ENCODE results near the gene RHOH.

The RHOH gene

DNA sequence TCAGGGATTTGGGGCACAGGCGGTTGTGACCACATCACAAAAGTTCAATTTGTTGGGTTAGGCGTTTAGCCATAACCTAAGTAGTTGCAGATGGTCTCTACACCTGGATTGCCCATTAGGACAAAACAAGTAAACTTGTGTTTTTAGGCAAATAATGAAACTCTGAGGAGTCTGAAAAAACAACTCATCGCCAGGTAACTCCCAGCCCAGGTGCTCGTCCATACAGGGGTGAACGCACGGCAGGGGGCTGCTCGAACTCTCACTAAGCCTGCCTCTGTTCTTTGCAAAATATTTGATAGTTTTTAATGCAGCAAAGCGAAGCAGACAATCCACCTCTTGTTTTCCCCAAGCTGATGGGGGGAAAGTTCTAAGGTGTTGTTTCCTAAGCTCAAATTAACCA is 559 bp upstream of the RHOH start:
- Histone ChIP-seq H3K4me1 (ENCODE audit: control insufficient read depth, insufficient read depth, low read length) (peaks cover 71% of the 10 kb centered on the region), H3K9me3 (ENCODE audit: control insufficient read depth, insufficient read depth, low read length) (no peaks in the 10 kb centered on the region), H3K27ac (ENCODE audit: low read depth, low read length) (peak overlapping the region; percentile 74), H3K9ac (ENCODE audit: low read depth, low read length) (peak overlapping the region; percentile 45; the same call in 1 of the 2 replicates), H3K27me3 (ENCODE audit: control insufficient read depth, insufficient read depth, low read length) (no peaks in the 10 kb centered on the region), H3K4me3 (ENCODE audit: low read depth, low read length) (peak overlapping the region; percentile 28; the same call in 1 of the 2 replicates), H3K36me3 (ENCODE audit: control insufficient read depth, insufficient read depth, low read length) (no peaks in the 10 kb centered on the region)

DNA sequence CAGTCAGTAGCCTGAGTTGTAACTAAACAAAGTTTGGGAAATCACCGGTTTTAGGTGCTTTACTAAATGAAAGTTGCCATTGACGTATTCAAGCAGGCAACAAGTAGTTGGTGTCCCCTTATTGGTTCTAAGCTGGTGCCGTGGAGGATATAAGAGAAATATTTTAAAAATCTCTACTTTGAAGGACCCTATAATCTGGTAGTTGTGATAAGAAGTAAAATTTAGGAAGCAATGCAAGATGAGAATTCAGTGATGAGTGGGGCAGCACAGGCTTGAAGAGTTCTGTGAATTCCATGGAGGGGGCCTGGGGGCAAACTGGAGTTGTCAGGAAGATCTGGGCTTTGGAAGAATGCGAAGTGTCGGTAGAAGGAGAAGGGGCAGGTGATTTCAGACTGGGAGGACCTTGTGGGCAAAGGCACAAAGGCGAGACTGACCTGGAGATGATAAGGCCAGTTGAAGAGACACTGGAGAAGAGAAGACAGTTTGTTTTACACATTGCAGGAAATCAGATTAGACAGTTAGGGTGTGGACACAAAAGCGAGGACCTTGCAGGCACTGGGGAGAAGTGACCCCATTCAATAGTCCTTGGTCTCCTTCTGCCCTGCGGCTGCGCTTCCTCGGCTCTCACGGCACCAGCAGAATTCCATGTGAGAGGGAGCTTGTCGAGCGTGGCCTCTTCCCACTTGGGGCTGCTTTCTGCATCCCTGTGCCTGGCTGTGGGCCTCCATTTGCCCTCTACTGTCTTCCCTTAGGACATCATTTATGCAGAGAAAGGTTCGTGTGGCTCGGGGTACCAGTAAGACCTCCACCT is 1.3 kb downstream of the RHOH start:
- no peak overlapping the region for H3K9ac ChIP-seq (ENCODE audit: low read depth, low read length)

DNA sequence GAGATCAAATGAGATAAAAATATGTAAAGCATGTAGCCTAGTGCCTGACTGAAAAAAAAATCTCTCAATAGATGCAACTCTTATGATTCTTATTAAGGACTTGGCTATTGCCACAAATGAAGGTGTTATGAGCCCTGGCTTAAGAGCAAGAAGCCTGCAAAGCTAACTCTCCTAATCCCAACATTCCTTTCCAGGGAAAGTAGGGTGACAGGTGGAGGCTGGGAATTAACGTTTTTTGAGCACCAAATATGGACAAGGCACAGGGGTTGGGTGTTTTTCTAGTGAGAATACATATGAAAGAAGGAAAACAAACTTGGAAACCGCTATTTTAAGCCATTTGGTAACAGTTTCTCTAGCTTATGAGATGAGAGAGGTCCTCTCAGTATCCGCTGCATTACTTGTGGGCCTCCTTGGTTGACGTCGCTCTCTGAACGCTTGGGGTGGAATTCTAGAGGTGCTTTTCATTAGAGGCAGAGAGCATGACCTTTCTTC is 2.4 kb downstream of the RHOH start:
- peaks cover 47% of the 10 kb centered on the region for H3K4me1 ChIP-seq (ENCODE audit: control insufficient read depth, insufficient read depth, low read length)
- no peak overlapping the region for H3K9ac ChIP-seq (ENCODE audit: low read depth, low read length)
- H3K27me3 ChIP-seq (ENCODE audit: control insufficient read depth, insufficient read depth, low read length), result no peaks in the 10 kb centered on the region
- H3K9me3 ChIP-seq (ENCODE audit: control insufficient read depth, insufficient read depth, low read length), result no peaks in the 10 kb centered on the region
- no peak overlapping the region for H3K4me3 ChIP-seq (ENCODE audit: low read depth, low read length)
- no peak overlapping the region for H3K27ac ChIP-seq (ENCODE audit: low read depth, low read length)
- no peaks in the 10 kb centered on the region for H3K36me3 ChIP-seq (ENCODE audit: control insufficient read depth, insufficient read depth, low read length)

More for the DNA sequence above, 1.3 kb downstream of the RHOH start:
- no peaks in the 10 kb centered on the region for H3K9me3 ChIP-seq (ENCODE audit: control insufficient read depth, insufficient read depth, low read length)
- H3K4me3 ChIP-seq (ENCODE audit: low read depth, low read length), result no peak overlapping the region; the same call in 1 of the 2 replicates
- no peaks in the 10 kb centered on the region for H3K27me3 ChIP-seq (ENCODE audit: control insufficient read depth, insufficient read depth, low read length)
- H3K27ac ChIP-seq (ENCODE audit: low read depth, low read length), result no peak overlapping the region
- H3K36me3 ChIP-seq (ENCODE audit: control insufficient read depth, insufficient read depth, low read length), result no peaks in the 10 kb centered on the region
- peaks cover 53% of the 10 kb centered on the region for H3K4me1 ChIP-seq (ENCODE audit: control insufficient read depth, insufficient read depth, low read length)

DNA sequence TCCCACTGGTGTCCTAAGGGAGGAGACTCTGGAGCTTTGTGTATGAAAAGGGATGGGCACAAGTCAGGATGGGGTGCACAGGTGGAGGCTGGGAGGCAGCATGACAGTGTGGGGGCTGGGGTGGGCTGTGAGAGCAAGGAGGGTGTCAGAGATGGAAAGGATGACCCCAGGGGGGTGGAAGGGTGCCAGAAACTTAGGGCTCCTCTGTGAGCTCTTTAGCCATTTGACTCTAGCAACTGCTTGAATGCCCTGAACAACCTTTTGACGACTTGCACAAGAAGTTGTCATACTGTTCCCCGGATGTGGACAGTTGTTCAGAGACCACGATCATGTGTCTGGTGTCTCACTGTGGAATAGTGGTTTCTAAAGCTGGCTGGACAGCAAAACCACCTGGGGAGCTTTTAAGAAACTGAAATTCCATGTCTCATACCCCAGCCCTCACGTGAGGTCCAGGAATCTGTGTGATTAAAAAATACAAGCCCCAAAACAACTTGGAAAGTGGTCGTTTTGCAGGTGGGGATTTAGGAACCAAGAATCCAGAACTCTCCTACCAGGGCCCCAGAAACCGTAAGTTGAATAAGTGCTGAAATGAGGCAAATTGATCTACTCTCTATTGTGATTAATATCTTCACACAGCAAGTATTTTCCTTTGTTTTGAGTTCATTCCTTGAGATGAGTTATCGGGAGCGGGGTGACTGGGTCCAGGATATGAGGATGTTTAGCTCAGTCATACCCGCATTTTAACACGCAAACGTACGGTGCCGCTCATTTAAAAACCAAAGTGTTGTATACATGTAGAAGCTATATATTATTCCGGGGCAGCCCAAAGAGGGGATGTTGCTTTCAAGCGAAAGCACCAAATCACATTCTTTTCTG is 3.4 kb downstream of the RHOH start:
- H3K27me3 ChIP-seq (ENCODE audit: control insufficient read depth, insufficient read depth, low read length), result no peaks in the 10 kb centered on the region
- no peak overlapping the region for H3K27ac ChIP-seq (ENCODE audit: low read depth, low read length)
- H3K9ac ChIP-seq (ENCODE audit: low read depth, low read length), result no peak overlapping the region
- H3K9me3 ChIP-seq (ENCODE audit: control insufficient read depth, insufficient read depth, low read length), result no peaks in the 10 kb centered on the region
- no peak overlapping the region for H3K4me3 ChIP-seq (ENCODE audit: low read depth, low read length)
- H3K4me1 ChIP-seq (ENCODE audit: control insufficient read depth, insufficient read depth, low read length), result peaks cover 47% of the 10 kb centered on the region
- no peaks in the 10 kb centered on the region for H3K36me3 ChIP-seq (ENCODE audit: control insufficient read depth, insufficient read depth, low read length)

DNA sequence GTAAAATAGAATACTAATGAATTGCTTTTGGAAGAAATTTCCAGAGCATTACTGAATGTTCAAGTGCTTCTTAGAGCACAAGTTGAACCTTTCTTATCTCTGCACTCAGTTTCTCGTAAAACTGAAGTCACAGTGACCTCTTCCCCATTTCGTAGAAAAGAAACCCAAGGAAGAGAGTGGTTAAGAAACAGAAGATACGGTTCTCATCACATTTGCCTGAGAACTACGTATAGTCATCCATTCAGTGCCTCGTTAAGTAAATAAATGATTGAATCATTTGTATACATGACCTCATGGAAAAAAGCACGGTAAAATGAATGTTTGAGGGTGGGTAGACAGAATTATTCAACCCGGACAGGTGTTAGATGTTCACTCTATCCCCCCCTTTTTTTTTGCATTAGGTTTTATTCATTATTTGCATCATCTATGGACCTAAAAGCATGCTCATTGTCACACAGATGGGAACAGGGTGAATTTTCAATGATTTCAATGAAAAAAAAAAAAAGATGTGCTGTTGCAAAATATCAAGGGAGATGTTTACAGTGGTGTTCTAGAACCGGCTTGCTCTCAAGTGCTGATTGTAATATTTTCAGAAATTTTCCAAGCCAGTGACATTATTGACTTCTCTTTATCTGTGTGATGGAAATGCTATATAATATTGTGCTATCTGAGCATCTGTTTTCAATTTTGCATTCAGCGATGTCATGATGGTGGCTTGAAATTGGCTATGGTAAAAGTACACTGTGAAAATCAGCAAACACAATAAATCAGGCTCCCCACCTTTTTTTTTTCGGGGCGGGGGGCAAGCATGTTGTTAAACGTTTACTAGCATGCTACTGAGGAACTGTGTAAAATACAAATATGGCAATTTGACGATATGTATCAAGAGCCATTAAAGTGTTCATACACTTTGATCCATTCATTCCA is 4.3 kb downstream of the RHOH start:
- Histone ChIP-seq H3K27me3 (ENCODE audit: control insufficient read depth, insufficient read depth, low read length) (no peaks in the 10 kb centered on the region), H3K4me3 (ENCODE audit: low read depth, low read length) (no peak overlapping the region), H3K36me3 (ENCODE audit: control insufficient read depth, insufficient read depth, low read length) (no peaks in the 10 kb centered on the region), H3K4me1 (ENCODE audit: control insufficient read depth, insufficient read depth, low read length) (peaks cover 45% of the 10 kb centered on the region), H3K9ac (ENCODE audit: low read depth, low read length) (no peak overlapping the region), H3K9me3 (ENCODE audit: control insufficient read depth, insufficient read depth, low read length) (no peaks in the 10 kb centered on the region), H3K27ac (ENCODE audit: low read depth, low read length) (no peak overlapping the region)

DNA sequence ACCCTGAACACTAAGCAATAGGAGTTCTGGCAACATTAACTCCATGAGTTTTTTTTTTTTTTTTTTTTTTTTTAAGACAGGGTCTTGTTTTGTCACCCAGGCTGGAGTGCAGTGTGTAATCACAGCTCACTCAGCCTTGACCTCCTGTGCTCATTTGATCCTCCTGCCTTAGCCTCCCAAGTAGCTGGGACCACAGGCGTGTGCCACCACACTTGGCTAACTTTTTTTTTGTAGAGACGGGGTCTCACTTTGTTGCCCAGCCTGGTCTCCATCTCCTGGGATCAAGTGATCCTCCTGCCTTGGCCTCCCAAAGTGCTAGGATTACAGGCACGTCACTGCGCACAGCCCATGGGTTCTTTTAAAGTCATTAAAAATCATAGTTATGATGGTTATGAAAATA is 5.1 kb downstream of the RHOH start:
- Histone ChIP-seq H3K27ac (ENCODE audit: low read depth, low read length) (no peak overlapping the region), H3K36me3 (ENCODE audit: control insufficient read depth, insufficient read depth, low read length) (no peaks in the 10 kb centered on the region), H3K9me3 (ENCODE audit: control insufficient read depth, insufficient read depth, low read length) (no peaks in the 10 kb centered on the region), H3K4me3 (ENCODE audit: low read depth, low read length) (no peak overlapping the region), H3K9ac (ENCODE audit: low read depth, low read length) (no peak overlapping the region), H3K4me1 (ENCODE audit: control insufficient read depth, insufficient read depth, low read length) (peaks cover 37% of the 10 kb centered on the region), H3K27me3 (ENCODE audit: control insufficient read depth, insufficient read depth, low read length) (no peaks in the 10 kb centered on the region)

DNA sequence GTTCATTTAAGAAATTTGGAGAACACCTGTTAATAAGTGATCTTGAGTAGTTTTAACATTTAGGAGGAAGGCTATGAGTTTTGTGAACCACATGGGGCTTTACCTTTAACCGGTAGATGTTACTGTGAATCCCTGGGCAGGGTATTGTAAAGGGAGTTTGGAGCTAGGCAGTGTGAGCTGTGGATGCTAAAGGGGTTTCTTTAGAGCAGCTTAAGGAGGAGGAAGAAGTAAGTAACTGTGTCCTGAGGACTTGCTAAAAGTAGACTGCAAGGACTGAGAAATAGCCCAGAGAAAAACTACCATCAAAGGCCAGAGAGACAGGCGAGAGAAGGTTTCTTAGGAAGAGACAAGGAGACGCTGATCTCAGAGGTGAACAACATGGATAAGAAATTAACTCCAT is 5.6 kb downstream of the RHOH start:
- no peaks in the 10 kb centered on the region for H3K27me3 ChIP-seq (ENCODE audit: control insufficient read depth, insufficient read depth, low read length)
- no peaks in the 10 kb centered on the region for H3K36me3 ChIP-seq (ENCODE audit: control insufficient read depth, insufficient read depth, low read length)
- no peaks in the 10 kb centered on the region for H3K9me3 ChIP-seq (ENCODE audit: control insufficient read depth, insufficient read depth, low read length)
- no peak overlapping the region for H3K9ac ChIP-seq (ENCODE audit: low read depth, low read length)
- no peak overlapping the region for H3K27ac ChIP-seq (ENCODE audit: low read depth, low read length)
- no peak overlapping the region for H3K4me3 ChIP-seq (ENCODE audit: low read depth, low read length)
- peaks cover 31% of the 10 kb centered on the region for H3K4me1 ChIP-seq (ENCODE audit: control insufficient read depth, insufficient read depth, low read length)

DNA sequence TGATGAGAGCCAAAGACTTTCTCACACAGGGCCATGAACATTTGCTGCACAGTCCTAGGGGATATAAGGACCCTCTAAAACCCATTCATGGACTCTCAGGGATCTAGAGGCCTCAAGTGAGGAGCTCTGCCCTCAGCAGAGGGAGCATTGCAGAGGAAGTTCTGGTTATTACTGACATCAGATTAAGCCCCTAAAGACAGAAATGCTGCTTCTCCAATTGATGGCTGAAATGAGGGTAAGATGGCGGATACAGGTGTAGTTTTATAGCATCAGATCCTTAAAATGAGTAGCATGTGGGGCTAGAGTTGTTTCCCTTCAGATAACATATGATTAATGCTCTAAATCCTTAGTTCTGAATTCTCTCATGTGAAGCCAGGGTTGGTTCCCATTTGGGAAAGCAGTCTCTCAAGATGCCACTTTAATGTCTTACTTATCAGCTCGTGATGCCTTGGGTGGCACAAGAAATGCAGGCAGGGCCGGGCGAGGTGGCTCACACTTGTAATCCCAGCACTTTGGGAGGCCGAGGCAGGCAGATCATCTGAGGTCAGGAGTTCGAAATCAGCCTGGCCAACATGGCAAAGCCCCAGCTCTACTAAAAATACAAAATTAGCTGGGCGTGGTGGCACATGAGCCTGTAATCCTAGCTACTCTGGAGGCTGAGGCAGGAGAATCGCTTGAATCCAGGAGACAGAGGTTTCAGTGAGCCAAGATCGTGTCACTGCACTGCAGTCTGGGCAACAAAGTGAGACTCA is 7.9 kb downstream of the RHOH start:
- Histone ChIP-seq H3K36me3 (ENCODE audit: control insufficient read depth, insufficient read depth, low read length) (no peaks in the 10 kb centered on the region), H3K4me1 (ENCODE audit: control insufficient read depth, insufficient read depth, low read length) (0 out of 2 replicates have a peak, but pooled peaks cover 13% of the 10 kb centered on the region), H3K4me3 (ENCODE audit: low read depth, low read length) (no peak overlapping the region), H3K9me3 (ENCODE audit: control insufficient read depth, insufficient read depth, low read length) (no peaks in the 10 kb centered on the region), H3K27me3 (ENCODE audit: control insufficient read depth, insufficient read depth, low read length) (no peaks in the 10 kb centered on the region), H3K27ac (ENCODE audit: low read depth, low read length) (no peak overlapping the region), H3K9ac (ENCODE audit: low read depth, low read length) (no peak overlapping the region)

DNA sequence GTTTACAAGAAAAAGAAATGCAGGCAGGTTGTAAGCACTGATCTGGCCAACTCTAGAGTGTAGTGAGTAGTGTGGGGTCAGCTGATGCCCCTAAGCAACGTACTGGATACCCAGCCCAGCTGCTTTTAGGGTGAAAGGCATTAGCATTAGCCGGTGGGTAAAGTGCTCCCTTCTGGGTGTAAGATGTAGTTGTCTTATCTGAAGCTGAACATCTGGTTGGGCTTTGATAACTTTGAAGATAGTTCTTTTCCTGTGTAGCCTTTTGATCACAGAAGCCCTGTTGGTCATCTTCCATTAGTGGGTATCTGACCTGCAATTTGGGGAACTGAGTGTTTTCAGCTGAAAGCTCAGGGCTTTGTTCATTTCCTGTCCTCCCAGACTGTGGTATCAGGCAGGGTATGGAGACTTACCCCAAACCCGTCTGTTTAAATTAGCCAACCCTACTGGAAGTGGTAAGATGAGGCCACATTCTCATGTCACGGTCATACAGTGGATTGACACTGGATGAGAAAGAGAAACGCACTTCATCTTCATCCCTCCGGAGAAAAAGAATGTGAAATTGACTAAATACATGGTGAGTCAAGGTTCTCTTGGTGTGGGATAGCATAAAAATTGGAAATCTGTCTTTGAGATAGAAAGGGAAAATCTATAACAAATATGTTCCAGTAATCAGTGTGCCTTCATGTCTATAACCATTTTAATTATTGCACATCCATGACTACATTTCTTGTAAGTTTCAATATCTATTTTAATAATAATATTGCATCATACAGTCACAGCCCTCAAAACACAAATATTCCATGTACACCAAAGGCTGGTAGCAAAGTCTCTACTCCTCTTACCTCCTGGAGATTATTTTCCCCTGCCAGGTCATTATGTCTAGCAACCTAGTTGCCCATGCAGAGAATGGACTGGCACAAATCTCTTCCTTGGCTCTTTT is 8.7 kb downstream of the RHOH start:
- Histone ChIP-seq H3K4me1 (ENCODE audit: control insufficient read depth, insufficient read depth, low read length) (0 out of 2 replicates have a peak, but pooled peaks cover 5% of the 10 kb centered on the region), H3K4me3 (ENCODE audit: low read depth, low read length) (no peak overlapping the region), H3K27me3 (ENCODE audit: control insufficient read depth, insufficient read depth, low read length) (no peaks in the 10 kb centered on the region), H3K36me3 (ENCODE audit: control insufficient read depth, insufficient read depth, low read length) (no peaks in the 10 kb centered on the region), H3K9me3 (ENCODE audit: control insufficient read depth, insufficient read depth, low read length) (no peaks in the 10 kb centered on the region), H3K9ac (ENCODE audit: low read depth, low read length) (no peak overlapping the region), H3K27ac (ENCODE audit: low read depth, low read length) (no peak overlapping the region)

Measured in HUES48 (cell line).